ENCODE results near the gene PEAK1.

- TF ChIP-seq BACH2 (CRISPR knock-in tag; IDR thresholded peaks at IDR 0.05; ENCODE audit: borderline replicate concordance), result no peak
- TF ChIP-seq TOX (CRISPR knock-in tag; IDR thresholded peaks at IDR 0.05; ENCODE audit: borderline replicate concordance), result no peak
- no peak for TF ChIP-seq PATZ1 (CRISPR knock-in tag; IDR thresholded peaks at IDR 0.05; ENCODE audit: borderline replicate concordance)
- no peak for TF ChIP-seq ARNTL (CRISPR knock-in tag; IDR thresholded peaks at IDR 0.05; ENCODE audit: borderline replicate concordance, low read depth)
- no peak for TF ChIP-seq CSDC2 (CRISPR knock-in tag; IDR thresholded peaks at IDR 0.05)
- no peak for TF ChIP-seq ZFP30 (CRISPR knock-in tag; IDR thresholded peaks at IDR 0.05)
- no peak for TF ChIP-seq RARB (CRISPR knock-in tag; IDR thresholded peaks at IDR 0.05)
These were observed 93.5 kb downstream of the PEAK1 start for GRCh38 chr15:77326366-77326765.

All from SK-N-SH treated with all-trans-retinoic acid at 6 μM for 48 hours (cell line).